HCT116 (cell line): ENCODE results near the gene TFB2M.

Experiments used
- EZH2 ChIP-seq: fragments of 200-600 bp; sonication (generic); IDR thresholded peaks from 2 replicates; pipeline ENCODE4 v1.6.1; 2017; ENCODE audit warnings: antibody characterized with exemption, mixed run types
- EZH2phosphoT487 ChIP-seq: fragments of 200-600 bp; IDR thresholded peaks from 2 replicates; pipeline ENCODE4 v1.6.1; 2018; ENCODE audit warnings: antibody characterized with exemption, borderline replicate concordance
- FOSL1 ChIP-seq: IDR thresholded peaks from 2 replicates; pipeline ENCODE4 v1.6.1; 2012; ENCODE audit warnings: low read depth
- POLR2A ChIP-seq: IDR thresholded peaks from 2 replicates; pipeline ENCODE4 v1.7.0; 2011; ENCODE audit warnings: borderline replicate concordance; ENCODE audit not compliant: insufficient read depth, insufficient read length; ENCODE audit errors: extremely low read depth
- POLR2AphosphoS5 ChIP-seq: IDR thresholded peaks from 2 replicates; pipeline ENCODE4 v1.6.1; 2011; ENCODE audit warnings: mild to moderate bottlenecking, low read depth, low read length, moderate library complexity
- RAD21 ChIP-seq: IDR thresholded peaks from 2 replicates; pipeline ENCODE4 v1.6.1; 2012; ENCODE audit warnings: low read depth, mild to moderate bottlenecking
- SIN3A ChIP-seq: IDR thresholded peaks from 2 replicates; pipeline ENCODE4 v1.6.1; 2012; ENCODE audit warnings: low read depth
- SRF ChIP-seq: IDR thresholded peaks from 2 replicates; pipeline ENCODE4 v1.6.1; 2012; ENCODE audit warnings: low read depth
- TCF7L2 ChIP-seq: IDR thresholded peaks from 2 replicates; pipeline ENCODE4 v1.7.0; 2011; ENCODE audit warnings: borderline replicate concordance, inconsistent platforms; ENCODE audit not compliant: insufficient read depth, insufficient read length; ENCODE audit errors: extremely low read depth
- YY1 ChIP-seq: IDR thresholded peaks from 2 replicates; pipeline ENCODE4 v1.6.1; 2011; ENCODE audit warnings: low read length, low read depth, moderate library complexity, mild to moderate bottlenecking; ENCODE audit not compliant: insufficient replicate concordance; ENCODE audit errors: extremely low read depth
- ZNF274 ChIP-seq: fragments of 200-500 bp; sonication (Bioruptor generic); IDR thresholded peaks from 2 replicates; pipeline ENCODE4 v1.6.1; 2014; ENCODE audit warnings: mild to moderate bottlenecking, low read depth, low read length, inconsistent platforms
- TF ChIP-seq, protein P1 (sequence below), 3 experiments: fragments of 200-600 bp in 1 of 3; sonication (generic) in 1 of 3; IDR thresholded peaks in 2 of 3; conservative IDR thresholded peaks in 1 of 3; 2 replicates each; pipeline ENCODE4 v1.5.1; 2012 to 2017; ENCODE audit warnings: low read depth in 2 of 3, low read length in 2 of 3, antibody characterized with exemption in 1 of 3, borderline replicate concordance in 1 of 3, control low read depth in 1 of 3, mild to moderate bottlenecking in 1 of 3, mixed read lengths in 1 of 3, mixed run types in 1 of 3, moderate library complexity in 1 of 3; ENCODE audit not compliant: insufficient read depth in 1 of 3
- TF ChIP-seq, protein P2 (sequence below): IDR thresholded peaks from 2 replicates; pipeline ENCODE4 v1.6.1; 2012

DNA sequence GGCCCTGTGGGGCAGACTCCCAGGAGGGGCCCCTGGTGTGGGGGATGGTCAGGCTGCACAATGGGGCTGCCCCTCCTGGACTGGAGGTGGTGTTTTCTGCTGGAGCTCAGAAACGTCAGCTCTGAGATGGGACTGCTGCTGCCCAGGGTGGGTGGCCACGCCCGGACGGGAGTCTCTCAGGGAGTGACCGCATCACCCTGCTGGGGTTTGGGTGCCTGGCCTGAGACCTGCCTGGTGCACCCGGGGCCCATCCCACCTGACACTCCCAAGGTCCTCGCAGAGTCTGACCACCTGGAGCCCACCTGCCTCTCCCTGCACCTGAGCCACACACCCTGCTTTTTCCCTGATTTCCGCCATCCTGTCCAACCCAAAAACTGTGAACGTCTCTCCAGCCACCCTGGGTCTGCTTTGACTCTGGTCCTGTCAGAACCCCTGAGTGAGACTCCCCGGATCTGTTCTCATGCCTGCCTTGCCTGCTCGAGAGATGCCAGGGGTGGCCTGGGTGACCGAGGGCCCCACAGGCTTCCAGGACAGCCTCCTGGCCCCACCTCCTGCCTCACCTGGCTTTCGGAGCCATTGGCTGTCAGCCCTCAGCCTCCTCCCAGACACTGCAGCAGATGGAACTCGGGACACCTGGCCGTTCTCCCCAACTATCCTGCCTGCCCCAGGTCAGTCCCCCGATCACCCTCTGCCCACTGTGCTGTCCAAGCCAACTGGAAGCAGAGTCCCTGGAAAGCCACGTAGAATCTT is 47.4 kb downstream of the TFB2M start:
- TF ChIP-seq, protein P1, sequence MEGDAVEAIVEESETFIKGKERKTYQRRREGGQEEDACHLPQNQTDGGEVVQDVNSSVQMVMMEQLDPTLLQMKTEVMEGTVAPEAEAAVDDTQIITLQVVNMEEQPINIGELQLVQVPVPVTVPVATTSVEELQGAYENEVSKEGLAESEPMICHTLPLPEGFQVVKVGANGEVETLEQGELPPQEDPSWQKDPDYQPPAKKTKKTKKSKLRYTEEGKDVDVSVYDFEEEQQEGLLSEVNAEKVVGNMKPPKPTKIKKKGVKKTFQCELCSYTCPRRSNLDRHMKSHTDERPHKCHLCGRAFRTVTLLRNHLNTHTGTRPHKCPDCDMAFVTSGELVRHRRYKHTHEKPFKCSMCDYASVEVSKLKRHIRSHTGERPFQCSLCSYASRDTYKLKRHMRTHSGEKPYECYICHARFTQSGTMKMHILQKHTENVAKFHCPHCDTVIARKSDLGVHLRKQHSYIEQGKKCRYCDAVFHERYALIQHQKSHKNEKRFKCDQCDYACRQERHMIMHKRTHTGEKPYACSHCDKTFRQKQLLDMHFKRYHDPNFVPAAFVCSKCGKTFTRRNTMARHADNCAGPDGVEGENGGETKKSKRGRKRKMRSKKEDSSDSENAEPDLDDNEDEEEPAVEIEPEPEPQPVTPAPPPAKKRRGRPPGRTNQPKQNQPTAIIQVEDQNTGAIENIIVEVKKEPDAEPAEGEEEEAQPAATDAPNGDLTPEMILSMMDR (IDR thresholded peaks at IDR 0.05 in 2 of 3, conservative IDR thresholded peaks at IDR 0.05 in 1 of 3; ENCODE audit: borderline replicate concordance in 1 of 3, insufficient read depth in 1 of 3, low read depth in 2 of 3, low read length in 2 of 3), result no peak
- no peak for TF ChIP-seq POLR2A
- no peak for TF ChIP-seq ZNF274
- TF ChIP-seq RAD21, result no peak
- TF ChIP-seq, protein P2, sequence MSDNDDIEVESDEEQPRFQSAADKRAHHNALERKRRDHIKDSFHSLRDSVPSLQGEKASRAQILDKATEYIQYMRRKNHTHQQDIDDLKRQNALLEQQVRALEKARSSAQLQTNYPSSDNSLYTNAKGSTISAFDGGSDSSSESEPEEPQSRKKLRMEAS, result no peak
- no peak for TF ChIP-seq FOSL1
- TF ChIP-seq EZH2phosphoT487, result no peak
- no peak for TF ChIP-seq SRF
- TF ChIP-seq YY1, result no peak
- TF ChIP-seq POLR2AphosphoS5, result no peak
- no peak for TF ChIP-seq SIN3A
- no peak for TF ChIP-seq TCF7L2
- TF ChIP-seq EZH2, result no peak
